Adrenal gland (tissue), 12 donors: ENCODE measurements around the gene RFPL3. TPM values are rescaled to one million over a fixed set of nuclear protein-coding genes. Genes with fewer than 3 reads are reported as not detected.
"Not testable (repeated sequence)": the region's sequence is repeated elsewhere in the genome, so short reads cannot be mapped to it uniquely, and the experiment has no call there.

Source experiments
- DNase-seq, 7 donors: peaks; one replicate each; pipeline ENCODE4 v3.0.0-alpha.2; 2019 to 2020
- H3K27ac ChIP-seq, 5 donors: fragments of 200-600 bp; sonication (generic) in 4 of 5; 1 replicate in 3 of 5; 2 replicates in 2 of 5; pipeline versions ENCODE4 v1.5.1 to v1.8.0; 2016 to 2020; ENCODE audit warnings: mild to moderate bottlenecking in 1 of 5
- H3K27me3 ChIP-seq: fragments of 200-600 bp; 2 replicates; pipeline ENCODE4 v1.8.0; 2021
- H3K36me3 ChIP-seq, 2 donors: fragments of 200-600 bp; replicated peaks in 1 of 2; 1 replicate in 1 of 2; 2 replicates in 1 of 2; pipeline versions ENCODE4 v1.5.1 to v1.8.0; 2018 to 2022
- H3K4me1 ChIP-seq, 2 donors: fragments of 200-600 bp; replicated peaks in 1 of 2; 1 replicate in 1 of 2; 2 replicates in 1 of 2; pipeline versions ENCODE4 v1.5.1 to v1.8.0; 2018 to 2021
- H3K4me3 ChIP-seq, 4 donors: fragments of 200-600 bp; sonication (generic) in 3 of 4; one replicate each; pipeline ENCODE4 v1.5.1; 2016 to 2018
- H3K9me3 ChIP-seq, 3 donors: fragments of 200-600 bp; sonication (generic) in 1 of 3; replicated peaks in 1 of 3; 1 replicate in 2 of 3; 2 replicates in 1 of 3; pipeline versions ENCODE4 v1.5.1 to v1.8.0; 2016 to 2021
- POLR2A ChIP-seq, 2 donors: fragments of 450-650 bp; IDR thresholded peaks; one replicate each; pipeline ENCODE4 v1.6.1; 2017; ENCODE audit warnings: antibody characterized with exemption in 2 of 2, mild to moderate bottlenecking in 2 of 2, moderate library complexity in 1 of 2
- WGBS, 4 donors: extraction: QIAGEN DNeasy Blood & Tissue Kit in 2 of 4; methylation state at CpG; one replicate each; pipeline versions ENCODE4 v1.1.5 to v1.1.7; 2013 to 2017; 5-methylcytosine and 5-hydroxymethylcytosine counted together
- intact Hi-C, 2 donors: fragments of 100-400 bp; cut with DNase I; formaldehyde crosslinking; loops; one replicate each; pipeline versions ENCODE4 v1.14.1 to v1.15.0; 2022 to 2023
- polyA plus RNA-seq, 3 donors: library from polyadenylated mRNA; stranded (reverse); fragments of 200-250 nt in 2 of 3; fragments of 350-450 nt in 1 of 3; fragmentation: Illumina TruSeq in 1 of 3; extraction: RNeasy Lipid Tissue Mini Kit (QIAGEN cat#74804) in 1 of 3; gene quantifications; one replicate each; pipeline ENCODE4 v1.2.3, GENCODE V29; 2013 to 2014
- total RNA-seq, 9 donors: library from RNA; depleted of rRNA in 4 of 9; stranded (reverse); fragments of >200 nt in 4 of 9; fragments of 120-200 nt in 1 of 9; fragmentation: NEBNext Ultra II Directional in 1 of 9; extraction: Animal tissue kit (Norgen Biotek cat#: 25700) in 1 of 9; gene quantifications; one replicate each; pipeline versions ENCODE4 v1.1.0 to v1.2.4, GENCODE V29; 2013 to 2023
- TF ChIP-seq, protein P1 (sequence below), 6 experiments: fragments of 450-650 bp in 4 of 6; fragments of 200-600 bp in 2 of 6; sonication (generic) in 1 of 6; IDR thresholded peaks; 1 replicate in 5 of 6; 2 replicates in 1 of 6; pipeline versions ENCODE4 v1.5.1 to v1.8.0; 2016 to 2021; ENCODE audit warnings: antibody characterized with exemption in 6 of 6, mild to moderate bottlenecking in 2 of 6, moderate library complexity in 1 of 6
- donor health status: healthy with polysubstance abuse.
- donor health status: Bipolar disorder and iron deficiency.
- donor health status: DM: yes; HTN: yes; CAD: no.
- donor health status: DM: no; HTN: no; CAD: no.
- donor health status: DM: no; HTN: no; CAD: no.
- donor health status: DM: yes; HTN: yes; CAD: no.

The RFPL3 gene
- total and polyA plus RNA-seq, 12 donors = not detected

DNA sequence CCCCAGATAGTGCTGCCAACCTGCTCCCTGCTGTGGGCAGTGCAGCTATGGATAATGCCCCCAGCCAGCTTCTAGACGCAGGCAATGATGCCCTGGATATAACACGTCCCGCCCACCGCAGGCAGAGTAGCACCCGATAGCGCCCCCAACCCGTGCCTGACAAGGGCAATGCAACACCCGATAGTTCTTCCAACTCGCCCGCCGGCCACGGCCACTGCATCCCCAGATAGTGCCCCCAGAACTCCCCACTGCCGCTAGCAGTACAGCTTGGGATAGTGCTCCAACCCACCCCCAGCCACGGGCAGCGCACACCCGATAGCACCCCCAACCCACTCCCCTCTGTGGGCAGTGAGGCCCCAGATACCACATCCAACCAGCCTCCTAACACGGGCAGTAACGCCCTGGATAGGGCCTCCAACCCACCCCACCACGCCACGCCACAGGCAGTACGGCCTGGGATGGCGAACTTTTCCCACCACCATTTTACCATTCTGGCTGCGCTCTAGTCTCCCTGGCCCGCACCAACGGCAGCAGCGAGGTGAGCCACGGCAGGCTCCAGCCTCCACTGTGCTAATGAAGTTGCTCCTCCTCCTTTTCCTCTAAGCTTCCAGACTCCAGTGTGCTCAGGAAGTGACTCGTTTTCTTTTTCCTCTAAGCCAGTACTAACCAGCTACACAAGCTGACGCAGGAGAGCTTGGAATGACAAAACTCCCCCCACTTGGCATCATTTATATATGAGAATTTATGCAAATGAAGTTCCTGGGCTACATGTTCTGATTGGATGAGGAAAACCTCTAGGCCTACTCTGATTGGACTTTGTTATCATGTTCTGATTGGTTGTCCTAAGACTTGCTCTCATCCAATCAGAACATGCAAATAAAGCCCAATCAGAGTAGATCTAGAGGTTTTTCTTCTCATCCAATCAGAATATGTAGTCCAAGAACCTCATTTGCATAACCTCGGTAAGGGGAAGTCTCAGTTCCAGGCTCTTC is 3.0 kb upstream of the RFPL3 start:
- Histone ChIP-seq H3K4me1 (no peaks in the 10 kb centered on the region), H3K27me3 (no peaks in the 10 kb centered on the region), H3K36me3 (no peaks in the 10 kb centered on the region), H3K27ac (peak overlapping the region in 1 of 5 donors; percentile 75), H3K4me3 (peak overlapping the region in 1 of 4 donors; percentile 11), H3K9me3 (no peaks in the 10 kb centered on the region)
- WGBS, 4 donors = 63 to 88% (median 78%) methylated on average over 20 to 30 of the region's 30 CpGs
- no peak for TF ChIP-seq POLR2A (IDR thresholded peaks at IDR 0.05)
- TF ChIP-seq, protein P1, sequence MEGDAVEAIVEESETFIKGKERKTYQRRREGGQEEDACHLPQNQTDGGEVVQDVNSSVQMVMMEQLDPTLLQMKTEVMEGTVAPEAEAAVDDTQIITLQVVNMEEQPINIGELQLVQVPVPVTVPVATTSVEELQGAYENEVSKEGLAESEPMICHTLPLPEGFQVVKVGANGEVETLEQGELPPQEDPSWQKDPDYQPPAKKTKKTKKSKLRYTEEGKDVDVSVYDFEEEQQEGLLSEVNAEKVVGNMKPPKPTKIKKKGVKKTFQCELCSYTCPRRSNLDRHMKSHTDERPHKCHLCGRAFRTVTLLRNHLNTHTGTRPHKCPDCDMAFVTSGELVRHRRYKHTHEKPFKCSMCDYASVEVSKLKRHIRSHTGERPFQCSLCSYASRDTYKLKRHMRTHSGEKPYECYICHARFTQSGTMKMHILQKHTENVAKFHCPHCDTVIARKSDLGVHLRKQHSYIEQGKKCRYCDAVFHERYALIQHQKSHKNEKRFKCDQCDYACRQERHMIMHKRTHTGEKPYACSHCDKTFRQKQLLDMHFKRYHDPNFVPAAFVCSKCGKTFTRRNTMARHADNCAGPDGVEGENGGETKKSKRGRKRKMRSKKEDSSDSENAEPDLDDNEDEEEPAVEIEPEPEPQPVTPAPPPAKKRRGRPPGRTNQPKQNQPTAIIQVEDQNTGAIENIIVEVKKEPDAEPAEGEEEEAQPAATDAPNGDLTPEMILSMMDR (IDR thresholded peaks at IDR 0.05) = no peak
- peak in 1 of 7 donors; percentile 49 for DNase-seq
- intact Hi-C loops = no loop called here

DNA sequence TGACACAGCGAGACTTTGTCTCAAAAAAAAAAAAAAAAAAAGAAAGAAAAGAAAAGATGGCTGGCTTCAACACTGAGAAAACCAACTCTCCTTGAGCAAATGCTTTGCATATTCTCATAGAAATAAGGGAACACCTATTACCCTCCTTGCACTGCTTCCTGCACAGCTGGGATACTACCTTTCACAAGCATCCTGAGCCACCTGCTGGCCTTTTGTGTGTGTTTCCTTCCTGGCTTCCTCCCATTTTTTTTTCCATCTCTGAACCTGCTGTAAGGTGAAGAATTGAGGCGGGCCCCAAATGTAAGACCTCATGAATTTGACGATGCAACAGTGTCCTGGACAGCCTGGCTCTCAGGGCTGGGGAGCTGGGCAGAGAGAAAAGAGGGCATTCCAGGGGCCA is 1.9 kb upstream of the RFPL3 start:
- Histone ChIP-seq H3K27ac (no peak overlapping the region), H3K9me3 (no peaks in the 10 kb centered on the region), H3K36me3 (no peaks in the 10 kb centered on the region), H3K4me3 (no peak overlapping the region), H3K4me1 (no peaks in the 10 kb centered on the region), H3K27me3 (no peaks in the 10 kb centered on the region)
- WGBS, 4 donors = 82 to 94% (median 86%) methylated on average over 3 of the region's 3 CpGs
- intact Hi-C loops = no loop called here
- TF ChIP-seq POLR2A (IDR thresholded peaks at IDR 0.05) = no peak
- TF ChIP-seq, protein P1 (IDR thresholded peaks at IDR 0.05) = no peak
- DNase-seq = no peak

GRCh38 chr22:32360096-32360495 is 2.4 kb downstream of the RFPL3 start:
- H3K36me3 ChIP-seq, H3K4me3 ChIP-seq, H3K4me1 ChIP-seq, intact Hi-C loops, H3K27ac ChIP-seq, H3K9me3 ChIP-seq, H3K27me3 ChIP-seq: not testable (repeated sequence)
- DNase-seq = peak in 4 of 7 donors; percentile 37 to 53 (median 43)
- 38 to 49% (median 44%) methylated on average over 11 of the region's 11 CpGs for WGBS, 4 donors

- no peak for DNase-seq
- Histone ChIP-seq H3K9me3 (no peaks in the 10 kb centered on the region), H3K4me1 (no peaks in the 10 kb centered on the region), H3K27ac (no peak overlapping the region), H3K27me3 (no peaks in the 10 kb centered on the region), H3K4me3 (no peak overlapping the region), H3K36me3 (no peaks in the 10 kb centered on the region)
- intact Hi-C loops = no loop called here
- TF ChIP-seq POLR2A (IDR thresholded peaks at IDR 0.05) = no peak
- TF ChIP-seq, protein P1 (IDR thresholded peaks at IDR 0.05) = no peak
- 71 to 92% (median 91%) methylated on average over 2 of the region's 2 CpGs for WGBS, 4 donors
Measured at GRCh38 chr22:32361257-32361656, 3.6 kb downstream of the RFPL3 start.
